Mononuclear cell (primary cell): ENCODE data around the gene MOGAT1. TPM values are rescaled to one million over a fixed set of nuclear protein-coding genes. Genes with fewer than 3 reads are reported as not detected.

Source experiments
- H3K27me3 ChIP-seq: 2 replicates; pipeline ENCODE4 v1.6.0; 2011; ENCODE audit warnings: low read length, control low read depth; ENCODE audit not compliant: insufficient read depth
- H3K4me1 ChIP-seq: 2 replicates; pipeline ENCODE4 v1.5.1; 2011; ENCODE audit warnings: mild to moderate bottlenecking, low read length, control low read depth; ENCODE audit not compliant: insufficient read depth
- H3K4me3 ChIP-seq: 2 replicates; pipeline ENCODE4 v1.5.1; 2011; ENCODE audit warnings: mild to moderate bottlenecking, low read length, moderate library complexity
- H3K9me3 ChIP-seq: 2 replicates; pipeline ENCODE4 v1.5.1; 2011; ENCODE audit warnings: low read depth, mild to moderate bottlenecking, control low read depth, low read length
- total RNA-seq: library from RNA; depleted of rRNA; stranded (reverse); fragments of >200 nt; gene quantifications from one replicate; pipeline ENCODE4 v1.2.3, GENCODE V29; 2012

Gene MOGAT1, protein sequence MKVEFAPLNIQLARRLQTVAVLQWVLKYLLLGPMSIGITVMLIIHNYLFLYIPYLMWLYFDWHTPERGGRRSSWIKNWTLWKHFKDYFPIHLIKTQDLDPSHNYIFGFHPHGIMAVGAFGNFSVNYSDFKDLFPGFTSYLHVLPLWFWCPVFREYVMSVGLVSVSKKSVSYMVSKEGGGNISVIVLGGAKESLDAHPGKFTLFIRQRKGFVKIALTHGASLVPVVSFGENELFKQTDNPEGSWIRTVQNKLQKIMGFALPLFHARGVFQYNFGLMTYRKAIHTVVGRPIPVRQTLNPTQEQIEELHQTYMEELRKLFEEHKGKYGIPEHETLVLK
- not detected for total RNA-seq

DNA sequence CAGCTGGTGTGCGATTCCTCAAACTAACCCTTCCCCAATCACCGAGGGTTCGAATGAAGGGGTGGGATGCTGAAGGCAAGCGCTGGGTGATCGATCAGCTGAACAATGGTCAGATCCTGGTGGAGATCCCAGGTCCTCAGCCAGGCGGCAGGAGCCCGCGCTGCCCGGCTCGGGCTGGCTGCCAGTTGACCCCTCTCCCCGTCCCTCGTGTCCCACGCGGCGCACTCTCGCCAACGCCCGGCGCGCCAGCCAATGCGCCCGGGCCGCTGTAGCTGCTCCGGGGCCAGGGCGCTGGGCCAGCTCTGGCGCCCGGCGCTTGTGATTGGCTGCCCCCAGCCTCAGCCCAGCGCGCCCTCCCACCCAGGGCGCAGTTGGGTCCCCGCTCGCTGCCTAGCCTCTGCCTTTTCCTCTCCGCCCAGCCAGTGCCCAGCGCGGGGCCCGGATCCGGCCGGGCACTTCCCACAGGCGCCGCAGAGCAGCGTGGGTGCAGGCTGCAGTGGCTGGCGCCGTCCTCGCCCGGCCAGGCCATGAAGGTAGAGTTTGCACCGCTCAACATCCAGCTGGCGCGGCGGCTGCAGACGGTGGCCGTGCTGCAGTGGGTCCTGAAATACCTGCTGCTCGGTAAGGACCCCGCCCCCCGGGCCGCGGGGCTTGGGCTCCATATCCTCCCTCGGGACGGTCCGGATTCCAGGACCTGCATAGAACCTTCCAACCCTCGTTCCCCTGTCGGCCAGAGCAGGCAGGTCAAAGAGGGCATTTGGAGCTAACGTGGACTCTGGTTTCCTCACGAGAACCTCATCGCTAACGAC is at the start of gene MOGAT1:
TSS of gene MOGAT1 (plus strand) at position 400 of the 809 bp plus-strand sequence. CDS start at position 528, 128 bp downstream.
- Histone ChIP-seq H3K4me1 (peaks cover 51% of the 10 kb centered on the region), H3K4me3 (peak within 1 kb of the TSS; percentile 17), H3K9me3 (no peaks in the 10 kb centered on the region), H3K27me3 (peaks cover 44% of the 10 kb centered on the region)

DNA sequence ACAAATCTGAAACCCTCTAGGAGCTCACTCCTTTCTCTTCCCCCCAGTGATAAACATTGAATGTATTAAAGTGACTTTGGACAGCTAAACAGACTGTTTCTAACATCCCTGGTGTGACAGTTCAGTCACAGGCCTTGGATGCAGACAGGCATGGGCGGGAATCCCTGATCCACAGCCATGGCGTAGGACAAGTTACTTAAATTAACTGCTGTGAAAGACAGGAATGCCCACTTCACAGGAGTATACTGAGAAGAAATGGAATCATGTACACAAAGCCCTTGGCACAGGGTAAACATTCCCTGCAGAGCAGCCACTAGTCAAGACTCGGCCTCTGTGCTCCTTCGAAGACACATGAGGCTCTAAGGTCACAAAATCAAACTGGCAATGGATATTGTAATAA is 49.6 kb upstream of the MOGAT1 start:
- H3K27me3 ChIP-seq: no peaks in the 10 kb centered on the region
- no peak overlapping the region for H3K4me3 ChIP-seq
- peaks cover 28% of the 10 kb centered on the region for H3K4me1 ChIP-seq
- no peaks in the 10 kb centered on the region for H3K9me3 ChIP-seq

DNA sequence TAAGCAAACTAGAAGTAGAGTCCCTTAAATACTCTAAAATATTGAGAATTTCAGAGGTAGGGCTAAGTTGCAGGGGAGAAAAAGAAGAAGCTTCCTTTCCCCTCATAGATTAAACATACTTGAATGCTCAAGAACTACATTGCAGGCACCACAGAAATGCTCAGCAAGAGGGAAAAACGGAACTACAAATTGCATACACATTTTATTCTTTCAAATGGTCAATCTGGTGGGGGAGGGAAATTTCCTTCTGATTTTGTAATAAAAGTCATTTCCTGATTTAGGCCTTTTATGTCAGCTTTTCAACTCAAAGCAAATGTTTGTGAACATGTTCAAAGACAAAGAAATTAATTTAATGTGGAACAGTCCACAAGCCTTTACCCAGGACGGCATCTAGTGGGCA is 48.5 kb upstream of the MOGAT1 start:
- no peaks in the 10 kb centered on the region for H3K27me3 ChIP-seq
- no peaks in the 10 kb centered on the region for H3K9me3 ChIP-seq
- H3K4me1 ChIP-seq: peaks cover 28% of the 10 kb centered on the region
- no peak overlapping the region for H3K4me3 ChIP-seq

DNA sequence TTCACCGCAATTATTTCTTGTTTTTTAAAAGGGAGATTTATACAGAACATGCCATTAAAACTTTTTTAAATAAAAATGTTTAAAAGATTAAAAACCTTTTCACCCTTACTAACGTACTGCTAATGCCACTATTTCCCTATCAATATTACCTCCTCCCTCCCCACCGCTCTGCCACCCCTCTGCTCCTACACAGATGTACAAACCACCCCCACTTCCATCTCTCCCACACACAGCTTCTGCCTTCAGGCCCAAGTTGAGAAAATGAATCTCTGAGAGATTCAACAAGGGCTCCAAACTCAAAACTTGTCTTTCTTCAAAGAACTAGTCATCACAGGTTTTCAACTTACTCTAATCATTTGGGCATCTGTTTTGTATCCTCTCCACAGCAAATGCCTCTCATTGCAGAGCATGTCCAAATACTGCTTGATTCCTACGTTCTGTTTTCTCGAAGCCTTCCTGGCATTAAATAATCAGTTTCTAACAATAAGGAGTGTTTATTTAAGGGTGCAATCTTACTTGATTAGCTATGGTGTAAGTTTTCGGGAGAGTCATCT is 47.6 kb upstream of the MOGAT1 start:
- Histone ChIP-seq H3K27me3 (no peaks in the 10 kb centered on the region), H3K9me3 (no peaks in the 10 kb centered on the region), H3K4me3 (no peak overlapping the region), H3K4me1 (peaks cover 28% of the 10 kb centered on the region)

DNA sequence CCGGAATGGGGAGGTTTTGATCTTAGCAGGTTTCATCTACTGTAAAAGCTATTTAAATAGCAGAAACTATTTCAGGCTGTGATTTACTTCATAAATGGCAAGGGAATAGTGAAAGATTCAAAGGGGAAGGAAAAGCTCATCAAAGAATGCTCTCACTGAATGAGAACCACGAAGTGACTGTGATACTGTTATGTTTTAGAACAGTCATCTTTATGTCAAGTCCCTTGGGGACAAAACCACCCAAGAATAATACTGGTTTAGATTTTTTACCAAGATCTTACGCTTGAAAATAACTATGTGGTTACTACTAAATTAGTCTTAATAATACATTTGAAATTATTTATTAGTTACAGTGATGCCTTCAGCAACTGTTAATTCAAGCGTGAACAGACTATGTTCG is 43.7 kb upstream of the MOGAT1 start:
- Histone ChIP-seq H3K4me3 (no peak overlapping the region), H3K27me3 (no peaks in the 10 kb centered on the region), H3K9me3 (no peaks in the 10 kb centered on the region), H3K4me1 (peaks cover 3% of the 10 kb centered on the region)

DNA sequence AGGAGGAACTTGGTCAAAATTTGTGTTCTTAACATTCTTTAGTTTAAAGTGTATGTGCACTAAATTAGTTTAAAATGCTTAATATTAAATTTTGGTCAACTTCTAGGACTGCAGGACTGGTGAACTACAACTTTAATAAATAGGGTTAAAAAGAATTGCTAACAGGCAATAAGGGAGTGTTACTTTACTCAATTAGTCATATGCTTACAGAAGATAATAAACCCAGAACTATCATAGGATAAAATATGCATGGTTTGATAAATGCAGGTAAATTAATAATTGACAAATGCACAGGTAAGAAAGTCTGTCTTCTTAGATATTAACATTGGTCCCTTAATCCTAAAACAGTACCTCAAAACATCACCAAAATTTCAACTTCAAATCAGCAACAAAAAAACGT is 36.2 kb upstream of the MOGAT1 start:
- Histone ChIP-seq H3K27me3 (no peaks in the 10 kb centered on the region), H3K4me3 (no peak overlapping the region), H3K9me3 (no peaks in the 10 kb centered on the region), H3K4me1 (no peaks in the 10 kb centered on the region)

DNA sequence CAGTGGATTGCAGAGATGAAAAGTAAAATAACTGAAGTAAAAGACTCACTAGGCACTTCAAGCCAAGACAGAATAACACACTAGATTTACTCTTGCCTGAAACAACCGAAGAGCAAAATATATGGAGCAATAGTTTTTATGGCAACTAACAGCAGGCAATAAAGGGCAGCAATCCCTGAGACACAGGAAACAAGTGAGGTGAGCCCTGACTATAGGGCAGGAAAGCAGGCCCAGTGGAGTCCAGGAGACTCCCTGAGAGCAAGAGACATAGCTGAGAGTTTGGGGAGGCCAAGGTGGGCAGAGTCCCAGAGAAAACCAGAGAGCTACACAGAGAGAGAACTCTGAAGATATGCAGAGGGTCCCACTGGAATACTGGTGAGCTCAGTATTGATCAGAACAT is 34.4 kb upstream of the MOGAT1 start:
- Histone ChIP-seq H3K4me3 (no peak overlapping the region), H3K27me3 (no peaks in the 10 kb centered on the region), H3K4me1 (no peaks in the 10 kb centered on the region), H3K9me3 (no peaks in the 10 kb centered on the region)

DNA sequence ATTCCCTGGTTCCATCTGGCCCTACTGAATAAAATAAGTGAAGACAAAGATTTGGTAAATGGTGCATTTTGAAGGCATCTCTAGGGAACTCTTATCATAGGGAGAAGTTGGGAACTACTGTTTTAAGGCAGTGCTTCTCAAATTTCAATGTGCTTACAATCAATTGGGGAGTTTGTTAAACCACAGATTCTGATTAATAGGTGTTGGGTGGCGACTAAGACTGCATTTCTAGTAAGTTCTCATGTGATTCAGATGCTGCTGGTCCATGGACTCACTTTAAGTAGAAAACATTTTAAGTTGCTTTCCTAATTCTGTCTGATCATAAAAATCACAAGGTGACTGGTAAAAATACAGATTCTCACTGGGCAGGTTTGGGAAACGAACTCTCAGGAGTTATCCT is 30.1 kb upstream of the MOGAT1 start:
- H3K9me3 ChIP-seq: no peaks in the 10 kb centered on the region

DNA sequence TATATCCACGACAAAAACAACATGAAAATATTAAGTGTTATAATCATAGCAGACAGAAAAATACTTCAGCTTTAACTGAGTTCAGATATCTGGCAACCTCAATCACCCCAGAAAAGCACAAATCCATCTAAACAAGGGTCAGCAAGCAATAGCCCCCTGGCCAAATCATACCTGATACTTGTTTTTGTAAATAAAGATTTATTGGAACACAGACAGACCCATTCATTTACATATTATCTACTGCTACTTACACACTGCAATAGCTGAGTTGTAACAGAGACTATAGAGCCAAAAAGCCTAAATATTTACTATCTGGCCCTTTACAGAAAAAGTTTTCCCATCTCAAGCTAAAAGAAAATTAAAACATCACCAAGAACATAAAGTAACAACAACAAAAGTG is 28.3 kb upstream of the MOGAT1 start:
- H3K4me3 ChIP-seq: no peak overlapping the region
- no peaks in the 10 kb centered on the region for H3K9me3 ChIP-seq
- H3K27me3 ChIP-seq: no peaks in the 10 kb centered on the region
- H3K4me1 ChIP-seq: no peaks in the 10 kb centered on the region

More for the DNA sequence above, 30.1 kb upstream of the MOGAT1 start:
- H3K4me3 ChIP-seq: no peak overlapping the region
- H3K27me3 ChIP-seq: no peaks in the 10 kb centered on the region
- H3K4me1 ChIP-seq: no peaks in the 10 kb centered on the region

DNA sequence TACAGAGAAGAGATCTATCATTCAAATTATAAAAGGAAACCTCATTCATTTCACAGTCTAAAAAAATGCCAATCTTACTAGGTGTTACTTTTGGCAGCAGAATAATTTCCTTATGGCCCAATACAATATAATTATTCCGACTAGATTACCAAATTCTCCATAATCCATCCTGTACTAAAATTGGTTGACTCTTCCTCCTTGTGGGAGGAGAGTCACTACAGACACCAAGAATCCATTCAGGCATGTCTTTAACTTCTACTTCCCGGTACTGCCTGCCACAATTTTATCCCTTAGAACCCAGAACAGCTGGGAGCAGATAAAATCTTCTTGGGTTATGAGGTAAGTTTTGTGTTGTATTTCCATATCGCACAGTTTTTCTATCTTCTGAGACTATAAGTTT is 25.4 kb upstream of the MOGAT1 start:
- Histone ChIP-seq H3K4me1 (no peaks in the 10 kb centered on the region), H3K9me3 (no peaks in the 10 kb centered on the region), H3K4me3 (no peak overlapping the region), H3K27me3 (no peaks in the 10 kb centered on the region)

DNA sequence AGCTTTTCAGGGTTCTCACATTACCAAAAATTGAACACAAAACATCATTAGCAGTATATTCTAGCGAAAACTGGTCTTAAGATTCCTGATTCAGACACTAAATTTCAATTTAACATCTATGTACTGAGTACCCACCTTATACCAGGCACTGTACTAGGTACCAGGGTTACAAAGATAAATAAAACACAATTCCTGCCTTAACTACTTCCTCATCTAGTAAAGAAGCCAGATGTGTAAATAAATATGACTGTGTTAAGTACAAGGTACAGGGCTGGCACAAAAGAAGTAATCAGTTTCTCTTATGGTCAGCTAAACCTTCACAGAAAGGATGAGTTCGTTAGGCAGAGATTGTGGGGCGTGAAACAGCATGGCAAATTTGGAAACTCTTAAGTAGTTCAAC is 21.7 kb upstream of the MOGAT1 start:
- Histone ChIP-seq H3K4me1 (peaks cover 21% of the 10 kb centered on the region), H3K27me3 (no peaks in the 10 kb centered on the region), H3K4me3 (no peak overlapping the region), H3K9me3 (no peaks in the 10 kb centered on the region)

DNA sequence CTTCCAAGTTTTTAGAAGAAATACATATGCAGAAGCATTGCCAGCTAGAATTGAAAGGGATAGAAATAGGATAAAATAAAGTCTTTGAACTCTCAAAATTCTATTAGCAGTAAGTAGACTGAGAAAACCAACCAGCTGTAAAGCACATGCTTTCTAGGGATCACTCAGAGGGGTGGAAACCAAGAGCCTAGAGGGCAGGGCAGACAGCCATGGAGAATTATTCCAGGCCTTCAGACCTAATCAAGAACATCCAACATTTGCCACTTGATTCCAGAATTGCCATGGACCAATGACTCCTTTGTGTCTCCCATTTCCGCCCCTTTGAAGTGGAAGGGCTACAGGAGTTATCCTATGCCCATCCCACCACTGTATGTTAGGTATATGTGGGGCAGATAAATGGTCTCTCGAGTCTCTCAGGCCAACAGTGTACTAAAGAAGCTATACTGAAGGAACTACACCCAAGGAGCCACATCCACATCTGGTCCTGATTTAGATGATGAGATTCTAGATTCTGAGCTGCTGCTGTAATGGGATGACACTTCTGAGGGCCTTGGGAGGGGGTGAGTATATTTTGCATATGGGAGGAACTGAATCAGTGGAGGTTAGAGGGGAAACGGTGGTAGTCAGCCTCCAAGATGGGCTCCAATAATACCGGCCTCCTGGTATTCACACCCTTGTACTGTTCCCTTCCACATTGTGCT is 19.6 kb upstream of the MOGAT1 start:
- no peaks in the 10 kb centered on the region for H3K27me3 ChIP-seq
- H3K4me3 ChIP-seq: no peak overlapping the region
- peaks cover 33% of the 10 kb centered on the region for H3K4me1 ChIP-seq
- no peaks in the 10 kb centered on the region for H3K9me3 ChIP-seq

DNA sequence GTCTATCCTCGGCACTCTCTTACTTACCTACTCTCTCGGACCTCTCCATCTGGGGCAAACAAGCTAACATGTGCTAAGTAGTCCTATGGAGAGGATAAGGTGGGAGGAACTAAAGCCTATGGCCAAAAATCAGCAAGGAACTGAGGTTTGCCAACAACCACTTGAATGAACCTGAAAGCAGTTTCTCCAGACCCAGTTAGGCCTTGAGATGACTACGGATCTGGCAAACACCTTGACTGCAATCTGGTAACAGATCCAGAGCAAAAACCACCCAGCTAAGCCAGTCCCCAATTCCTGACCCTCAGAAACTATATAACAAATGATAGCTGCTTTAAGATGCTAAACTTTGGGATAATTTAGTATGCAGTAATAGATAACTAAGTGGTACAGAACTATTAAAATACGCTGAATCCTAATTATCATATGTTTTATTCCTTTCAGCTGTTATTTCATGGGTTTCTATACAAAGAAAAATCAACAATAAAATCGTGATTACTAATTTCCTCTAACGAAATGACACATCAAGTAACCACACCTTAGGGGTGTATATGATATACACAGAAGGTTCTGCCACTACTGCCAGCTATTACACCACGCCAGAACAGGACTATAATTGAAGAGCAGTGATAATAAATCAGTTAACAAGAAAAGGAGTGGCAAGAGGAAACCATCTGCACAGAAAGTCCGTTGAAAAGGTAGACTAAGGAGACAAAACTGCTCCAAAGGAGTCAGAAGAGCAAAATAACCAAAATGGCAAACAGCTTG is 18.8 kb upstream of the MOGAT1 start:
- no peaks in the 10 kb centered on the region for H3K27me3 ChIP-seq
- H3K9me3 ChIP-seq: no peaks in the 10 kb centered on the region
- H3K4me3 ChIP-seq: no peak overlapping the region
- peaks cover 37% of the 10 kb centered on the region for H3K4me1 ChIP-seq

DNA sequence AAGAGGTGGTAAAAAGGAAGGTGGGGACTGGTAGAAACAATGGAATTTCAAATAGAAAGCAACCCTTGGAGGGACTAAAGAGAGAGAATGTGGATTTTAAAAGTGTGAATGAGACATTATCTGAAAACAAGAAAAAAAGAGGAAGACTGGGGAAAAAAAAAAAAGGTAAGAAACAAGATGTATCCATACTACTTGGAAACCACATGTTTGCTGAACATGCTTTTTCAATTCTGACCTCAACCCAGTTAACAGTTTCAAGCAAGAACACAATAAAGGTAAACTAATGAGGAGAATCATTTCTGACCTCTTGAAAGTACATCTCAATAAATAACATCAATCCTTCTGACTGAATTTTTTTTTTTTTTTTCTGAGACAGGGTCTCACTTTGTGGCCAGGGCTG is 18.2 kb upstream of the MOGAT1 start:
- no peak overlapping the region for H3K4me3 ChIP-seq
- H3K9me3 ChIP-seq: no peaks in the 10 kb centered on the region
- H3K27me3 ChIP-seq: no peaks in the 10 kb centered on the region
- H3K4me1 ChIP-seq: peaks cover 37% of the 10 kb centered on the region
